C1 segment of cervical spinal cord (tissue), 14 donors: ENCODE results near the gene FAM72C.
"Not testable (repeated sequence)": the region's sequence is repeated elsewhere in the genome, so short reads cannot be mapped to it uniquely, and the experiment has no call there.

Experiments used
- DNase-seq, 14 donors: peaks; one replicate each; lab custom pipeline; 2025; lab: John Stamatoyannopoulos, UW

FAM72C gene

DNA sequence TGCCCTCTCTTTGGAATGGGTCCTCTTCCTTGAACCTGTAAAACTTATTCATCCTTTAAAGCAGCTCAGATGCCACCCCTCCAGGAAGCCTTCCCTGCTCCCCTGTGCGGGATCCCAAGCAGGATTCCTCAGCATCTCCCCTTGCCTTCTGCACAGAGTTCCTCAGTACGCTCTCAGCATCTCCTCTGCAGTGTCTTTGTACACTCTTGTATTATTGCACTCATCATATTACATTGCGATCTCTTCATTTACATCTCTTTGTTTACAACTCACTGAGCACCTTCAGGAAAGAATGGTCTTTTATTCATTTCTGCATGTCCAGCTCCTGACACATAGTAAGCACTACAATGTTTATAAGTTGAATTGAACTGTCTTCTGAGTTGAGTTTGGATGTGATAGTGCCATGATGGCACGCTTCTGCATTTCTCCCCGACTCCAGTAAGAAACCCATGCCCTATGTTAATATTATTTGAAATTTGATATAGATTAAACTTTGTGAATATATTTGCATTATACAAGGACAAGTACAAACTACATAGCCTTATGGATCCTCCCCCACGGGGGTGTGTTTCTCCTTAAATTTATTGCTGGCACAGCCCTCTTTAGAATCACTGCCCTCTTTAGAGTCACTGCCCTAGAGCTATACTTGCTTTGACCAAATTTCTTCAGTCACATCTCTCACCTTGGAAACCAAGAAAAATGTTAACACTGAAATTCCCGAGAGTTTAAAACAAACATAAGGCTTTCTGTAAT, 13.1 kb upstream of the FAM72C start:
- not testable (repeated sequence) for DNase-seq

DNA sequence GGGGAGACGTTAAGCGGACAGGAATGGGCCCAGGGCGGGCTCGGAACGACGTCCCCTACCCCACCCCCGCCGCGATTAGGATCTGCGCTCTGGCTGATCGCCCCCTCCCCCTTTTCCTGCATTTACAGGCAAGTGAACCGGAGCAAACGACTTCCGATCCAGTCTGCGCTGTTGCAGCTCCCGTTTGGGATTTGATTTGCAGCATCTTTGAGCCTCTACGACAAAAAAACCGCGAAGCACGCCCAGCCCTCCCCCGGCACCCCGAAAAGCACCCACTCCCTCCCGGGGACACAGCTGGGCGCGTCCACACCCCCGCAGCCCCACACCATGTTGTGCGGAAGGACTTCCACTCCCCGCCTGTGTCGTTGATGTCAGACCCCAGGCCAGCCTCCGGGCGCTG, 2.6 kb upstream of the FAM72C start:
- not testable (repeated sequence) for DNase-seq

DNA sequence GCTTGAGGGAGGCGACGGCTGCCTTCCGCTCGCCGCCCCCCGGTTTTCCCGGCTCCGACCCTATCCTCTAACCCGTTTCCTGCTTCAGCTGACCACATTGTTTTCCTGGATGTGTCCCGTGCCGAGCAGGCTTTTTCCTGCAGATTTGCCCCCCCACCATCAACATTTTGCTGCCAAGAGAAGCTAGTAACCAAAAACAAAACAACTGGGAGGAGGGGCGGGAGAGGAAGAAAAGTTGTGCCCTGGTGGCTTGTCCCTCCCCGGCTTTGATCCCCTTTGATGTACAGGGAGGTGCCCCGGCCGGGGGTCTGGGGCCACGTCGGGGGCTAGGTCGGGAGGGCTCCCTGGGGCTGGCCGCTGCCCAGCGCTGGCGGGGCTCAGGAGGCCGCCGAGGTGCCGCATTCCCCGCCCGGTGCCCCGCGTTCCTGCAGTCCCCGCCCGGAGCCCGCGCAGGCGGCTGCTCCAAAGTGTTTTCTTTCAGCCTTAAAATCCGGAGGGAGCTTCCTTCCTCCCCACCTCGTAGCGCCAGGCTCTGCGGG, 2.2 kb upstream of the FAM72C start:
- DNase-seq, result not testable (repeated sequence)

DNA sequence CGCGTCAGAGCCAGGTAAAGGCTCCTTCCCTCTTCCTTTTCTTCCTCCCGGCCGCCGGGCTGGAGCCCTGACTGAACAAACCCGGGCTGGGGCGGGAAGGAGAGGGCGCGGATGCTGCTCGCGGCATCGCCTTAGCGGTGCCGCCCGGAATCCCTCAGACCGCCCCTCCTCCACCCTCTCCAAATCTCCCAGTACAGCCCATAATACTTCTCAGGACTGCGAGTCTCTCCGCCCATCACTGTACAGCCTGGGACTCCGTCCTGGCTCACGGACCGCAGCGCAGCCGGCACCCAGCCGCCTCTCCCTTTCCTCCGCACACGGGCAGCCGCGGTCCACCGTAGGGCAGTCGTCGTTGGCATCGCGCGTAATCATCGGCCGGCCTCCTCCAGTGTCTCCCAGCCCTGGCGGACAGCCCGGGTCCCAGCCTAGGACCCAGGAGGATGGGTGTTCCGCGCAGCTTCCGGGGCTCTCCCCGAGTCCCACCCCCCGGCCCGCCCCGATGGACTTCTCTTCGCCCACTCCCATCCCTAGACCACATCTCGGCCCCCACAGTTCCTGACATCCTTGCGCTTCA, 1.1 kb upstream of the FAM72C start:
- not testable (repeated sequence) for DNase-seq

DNA sequence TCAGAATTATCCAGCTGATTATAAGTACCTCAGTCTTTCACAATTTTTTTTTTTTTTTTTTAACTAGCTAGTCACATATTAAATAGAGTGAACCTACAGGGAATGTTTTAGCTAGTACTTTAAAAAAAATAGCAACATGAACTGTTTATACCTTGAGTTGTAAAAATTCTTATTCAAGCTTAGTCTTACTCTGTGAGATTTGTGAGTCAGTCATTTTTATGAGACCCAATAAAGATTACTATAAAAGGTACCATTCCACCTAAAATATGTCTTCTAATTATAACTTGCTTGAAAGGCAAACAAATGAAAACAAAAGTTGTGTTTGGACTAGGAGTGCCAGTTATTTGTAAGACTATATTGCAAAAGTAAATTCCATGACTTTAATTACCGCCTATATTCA, 5.9 kb downstream of the FAM72C start:
- DNase-seq, result not testable (repeated sequence)

DNA sequence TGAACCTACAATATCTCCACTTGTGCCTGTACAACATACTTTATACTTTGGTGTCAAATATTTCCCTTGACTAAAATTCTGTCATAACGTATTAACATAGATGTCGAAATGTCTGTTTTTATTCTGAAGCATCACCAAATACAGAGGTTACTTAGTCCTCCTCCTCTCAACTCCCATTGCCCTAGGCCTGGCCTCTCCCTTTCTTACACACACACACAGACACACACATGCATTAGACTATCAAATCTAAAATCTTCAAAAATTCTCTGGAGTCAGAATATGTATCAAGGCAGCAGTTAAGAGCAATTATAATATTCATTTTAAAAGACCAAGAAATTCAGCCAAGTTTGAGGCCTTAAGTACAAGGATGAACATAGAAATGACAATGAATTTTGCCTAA, 7.5 kb downstream of the FAM72C start:
- not testable (repeated sequence) for DNase-seq

DNA sequence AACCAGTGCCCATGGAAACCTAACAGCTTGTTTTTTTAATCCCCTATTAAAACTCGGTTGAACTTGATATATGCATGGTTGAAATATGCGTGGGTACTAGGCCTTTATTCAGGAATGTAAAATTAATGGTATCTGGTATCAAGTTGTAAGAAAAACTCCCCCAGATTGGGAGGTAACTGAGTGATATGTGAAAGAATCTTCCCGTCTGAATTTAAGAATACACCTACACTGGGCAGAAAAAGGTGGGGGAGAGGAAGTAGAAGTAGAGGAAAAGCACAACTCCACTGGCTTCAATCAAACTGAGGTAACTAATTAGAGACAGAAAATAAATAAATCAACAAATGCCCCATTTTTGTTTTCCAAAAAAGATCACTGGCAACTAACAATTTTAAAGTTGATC, 15.9 kb downstream of the FAM72C start:
- not testable (repeated sequence) for DNase-seq

DNA sequence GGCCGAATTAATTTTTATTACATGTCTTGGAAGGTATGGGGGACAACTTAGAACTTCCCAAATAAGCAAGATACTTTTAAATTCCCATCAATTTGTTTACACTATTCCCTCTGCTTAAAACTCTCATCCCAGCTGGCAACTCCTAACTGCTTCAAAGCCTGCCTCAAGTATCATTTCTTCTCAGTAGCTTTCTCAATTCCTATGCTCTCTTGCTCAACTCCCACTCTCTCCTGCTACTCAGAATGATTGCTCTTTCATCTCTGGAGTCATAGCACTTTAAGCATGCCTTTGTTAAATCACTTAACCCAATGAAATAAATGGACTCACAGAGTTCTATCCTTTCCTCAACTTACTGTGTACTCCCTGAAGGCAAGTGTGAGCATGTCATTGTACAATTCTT, 18.9 kb downstream of the FAM72C start:
- DNase-seq, result not testable (repeated sequence)

DNA sequence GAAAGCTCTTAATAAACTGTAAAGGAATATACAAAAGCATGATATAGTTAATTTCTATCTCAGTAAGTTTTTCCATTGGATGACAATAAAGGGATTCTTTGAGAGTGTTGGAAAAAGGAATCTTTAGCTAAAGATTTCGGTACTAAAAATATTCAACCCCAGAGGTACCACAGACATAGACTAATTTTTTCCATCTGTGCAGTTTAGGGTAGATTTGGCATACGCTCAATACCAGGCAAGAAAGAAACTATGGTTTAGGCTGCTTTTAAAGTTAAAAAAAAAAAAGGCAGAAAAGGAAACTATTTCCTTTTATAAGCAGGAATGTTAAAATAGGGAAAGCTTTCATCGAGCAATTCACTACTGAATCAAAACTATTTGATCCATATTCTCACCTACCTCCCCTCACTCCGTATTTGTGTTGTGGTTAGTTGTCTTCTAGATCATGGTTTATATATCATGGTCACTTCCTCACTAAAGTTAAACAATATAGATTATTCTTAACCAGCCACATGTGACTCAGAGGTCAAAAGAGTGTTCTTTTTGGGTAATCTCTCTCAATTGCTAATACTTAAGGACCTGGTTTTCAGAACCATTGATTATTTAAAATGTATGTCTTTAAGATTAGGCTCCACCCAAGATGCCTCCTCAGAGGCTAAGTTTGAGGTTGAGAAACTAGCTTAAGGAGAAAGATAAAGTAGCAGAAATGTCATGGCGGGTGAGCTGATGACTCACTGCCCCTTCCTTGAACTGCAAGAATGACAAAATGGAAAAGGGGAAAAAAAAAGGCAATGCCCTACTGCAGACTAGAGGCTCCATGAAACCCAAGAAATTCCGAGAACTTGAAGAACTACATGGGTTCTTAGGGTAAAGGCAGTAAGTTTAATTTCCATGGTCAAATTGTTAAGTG, 20.0 kb downstream of the FAM72C start:
- not testable (repeated sequence) for DNase-seq

DNA sequence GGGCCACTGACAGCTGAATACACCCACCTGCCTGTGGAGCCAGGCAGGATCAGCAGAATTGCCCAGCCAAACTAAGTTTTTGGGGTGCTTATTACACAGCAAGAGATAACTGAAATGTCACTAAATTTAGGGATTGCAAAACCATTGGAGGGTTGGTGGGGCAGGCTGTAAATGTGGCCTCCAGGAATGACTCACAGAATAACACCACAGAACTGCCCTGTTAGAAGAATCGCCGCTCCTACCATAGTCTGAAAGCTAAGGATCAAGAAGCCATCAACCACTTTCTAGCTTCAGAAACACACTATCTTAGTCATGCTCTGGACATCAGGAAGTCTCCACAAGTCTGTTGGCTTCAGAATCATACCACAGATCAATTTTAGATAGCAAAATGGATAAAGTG, 24.0 kb downstream of the FAM72C start:
- DNase-seq, result not testable (repeated sequence)

DNA sequence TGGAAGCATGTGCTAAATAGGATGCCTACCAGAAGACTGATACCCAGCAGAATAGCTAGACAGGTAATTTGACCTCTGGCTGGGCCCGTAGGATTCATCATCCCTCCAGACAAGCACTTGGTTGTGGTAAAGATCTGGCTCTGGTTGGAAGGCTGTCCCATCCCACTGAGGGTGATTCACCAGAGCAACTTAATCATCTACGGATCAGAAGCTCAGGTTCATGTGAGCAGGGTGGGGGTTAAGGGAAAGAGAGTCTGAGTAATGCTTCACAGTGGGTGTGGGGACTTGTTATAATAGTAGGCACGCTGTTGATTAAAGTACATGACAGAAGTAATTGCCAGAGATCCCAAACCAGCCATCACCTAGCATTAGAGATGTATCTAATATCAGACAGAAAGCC, 26.5 kb downstream of the FAM72C start:
- DNase-seq, result not testable (repeated sequence)

DNA sequence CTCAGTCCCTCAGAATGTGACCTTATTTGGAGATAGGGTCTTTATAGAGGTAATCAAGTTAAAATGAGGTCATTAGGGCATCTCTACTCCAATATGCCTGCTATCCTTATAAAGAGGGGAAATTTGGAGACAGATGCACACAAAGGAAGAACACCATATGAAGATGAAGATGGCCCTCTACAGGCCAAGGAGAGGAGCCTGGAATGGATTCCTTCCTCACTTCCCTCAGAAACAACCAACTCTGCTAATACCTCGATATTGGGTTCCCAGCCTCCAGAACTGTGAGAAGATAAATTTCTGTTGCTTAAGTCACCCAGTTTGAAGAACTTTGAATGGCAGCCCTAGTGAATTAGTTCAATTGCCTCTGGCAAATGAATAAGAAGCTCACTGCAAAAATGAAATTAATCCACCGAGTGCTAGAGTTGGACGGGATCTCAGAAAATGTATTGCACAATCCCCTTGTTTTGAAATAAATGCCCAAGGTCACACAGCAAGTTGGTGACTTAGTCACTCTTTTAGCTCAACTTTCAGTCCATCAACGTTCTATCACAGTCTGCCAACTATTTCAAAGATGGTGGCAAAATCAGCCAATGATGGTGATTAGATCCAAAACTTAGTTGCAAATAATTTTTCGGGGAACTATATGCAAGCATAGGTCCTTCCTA, 27.1 kb downstream of the FAM72C start:
- not testable (repeated sequence) for DNase-seq

DNA sequence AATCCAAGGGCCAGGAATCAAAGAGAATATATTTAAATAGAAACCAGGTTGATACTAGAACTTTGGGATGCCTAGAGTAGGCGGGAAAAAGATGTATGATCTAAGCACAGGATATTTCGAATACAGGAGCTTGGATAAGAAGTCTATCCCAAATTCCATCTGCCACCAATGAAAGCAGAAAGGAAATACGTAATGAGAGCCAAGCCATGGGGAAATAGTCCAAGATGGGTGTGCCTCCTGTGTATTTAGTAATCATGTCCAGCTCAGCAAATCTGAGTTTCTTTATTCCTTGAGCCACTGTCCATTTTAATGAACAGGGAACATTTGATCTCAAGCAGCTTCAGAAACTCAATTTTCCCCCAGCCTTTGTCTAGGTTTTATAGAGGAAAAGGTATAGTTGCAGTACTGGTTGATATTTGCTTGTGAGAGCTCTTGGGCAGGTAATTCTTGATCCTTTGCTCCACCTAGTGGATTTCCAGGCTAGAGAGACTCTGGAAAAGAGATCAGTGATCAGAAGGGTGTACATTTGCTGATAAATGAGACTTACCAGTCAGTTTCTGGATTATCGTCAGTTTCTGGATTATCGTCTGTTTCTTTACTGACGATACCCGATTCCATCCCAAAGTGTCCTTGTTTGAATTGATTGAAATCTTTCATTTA, 28.3 kb downstream of the FAM72C start:
- DNase-seq, result not testable (repeated sequence)

DNA sequence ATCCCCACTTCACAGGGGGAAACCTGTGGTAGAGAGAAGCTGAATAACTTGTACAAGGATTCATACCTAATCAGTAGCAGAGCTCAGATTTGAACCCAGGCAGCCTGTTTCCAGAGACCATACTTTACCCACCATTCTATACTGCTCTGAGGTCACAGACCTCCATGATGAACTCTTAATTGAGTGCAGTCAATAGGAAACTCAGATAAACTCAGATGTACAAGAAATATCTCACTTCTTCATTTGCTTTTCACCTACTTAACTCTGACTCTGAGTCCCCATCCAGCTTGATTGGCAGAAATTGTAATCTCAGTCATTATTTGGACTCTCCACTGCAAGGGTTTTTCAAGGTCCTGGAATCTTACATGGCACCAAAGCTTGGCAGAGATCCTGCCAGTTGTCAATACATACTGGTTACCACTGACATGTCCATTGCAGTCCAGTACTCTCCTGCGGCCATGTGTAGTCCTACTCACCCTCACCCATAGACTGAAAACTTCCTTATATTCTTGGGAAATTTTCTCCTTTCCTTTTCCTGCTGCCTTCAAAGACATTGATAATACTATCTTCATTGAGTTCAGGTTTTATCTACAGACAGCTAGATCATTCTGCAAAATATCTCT, 29.4 kb downstream of the FAM72C start:
- DNase-seq, result not testable (repeated sequence)

DNA sequence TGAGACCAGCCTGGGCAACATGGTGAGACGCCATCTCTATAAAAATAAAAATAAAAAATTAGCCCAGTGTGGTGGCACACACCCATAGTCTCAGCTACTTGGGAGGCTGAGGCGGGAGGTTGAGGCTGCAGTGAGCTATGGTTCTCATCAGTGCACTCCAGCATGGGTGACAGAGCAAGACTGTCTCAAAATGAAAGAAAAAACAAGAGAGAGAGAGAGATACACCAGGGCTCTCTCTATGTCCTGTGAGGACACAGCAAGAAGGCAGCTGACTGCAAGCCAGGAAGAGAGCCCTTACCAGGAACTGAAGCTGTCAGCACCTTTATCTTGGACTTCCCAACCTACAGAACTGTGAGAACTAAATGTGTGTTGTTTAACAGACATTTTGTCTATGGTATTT, 32.1 kb downstream of the FAM72C start:
- DNase-seq, result not testable (repeated sequence)

DNA sequence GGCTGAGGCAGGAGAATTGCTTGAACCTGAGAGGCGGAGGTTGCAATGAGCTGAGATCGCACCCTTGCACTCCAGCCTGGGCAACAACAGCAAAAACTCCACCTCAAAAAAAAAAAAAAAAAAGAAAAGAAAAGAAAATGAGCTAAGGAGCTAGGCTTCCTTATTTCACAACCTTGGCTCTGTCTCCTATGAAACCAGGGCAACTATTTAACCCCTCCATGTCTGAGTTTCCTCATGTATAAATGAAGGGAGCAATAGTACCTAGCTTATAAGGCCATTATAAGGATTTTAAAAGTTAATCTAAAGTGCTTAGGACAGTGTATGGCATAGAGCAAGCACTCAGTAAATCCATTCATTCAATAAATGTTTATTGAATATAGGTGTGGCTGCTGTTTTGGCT, 32.9 kb downstream of the FAM72C start:
- not testable (repeated sequence) for DNase-seq

DNA sequence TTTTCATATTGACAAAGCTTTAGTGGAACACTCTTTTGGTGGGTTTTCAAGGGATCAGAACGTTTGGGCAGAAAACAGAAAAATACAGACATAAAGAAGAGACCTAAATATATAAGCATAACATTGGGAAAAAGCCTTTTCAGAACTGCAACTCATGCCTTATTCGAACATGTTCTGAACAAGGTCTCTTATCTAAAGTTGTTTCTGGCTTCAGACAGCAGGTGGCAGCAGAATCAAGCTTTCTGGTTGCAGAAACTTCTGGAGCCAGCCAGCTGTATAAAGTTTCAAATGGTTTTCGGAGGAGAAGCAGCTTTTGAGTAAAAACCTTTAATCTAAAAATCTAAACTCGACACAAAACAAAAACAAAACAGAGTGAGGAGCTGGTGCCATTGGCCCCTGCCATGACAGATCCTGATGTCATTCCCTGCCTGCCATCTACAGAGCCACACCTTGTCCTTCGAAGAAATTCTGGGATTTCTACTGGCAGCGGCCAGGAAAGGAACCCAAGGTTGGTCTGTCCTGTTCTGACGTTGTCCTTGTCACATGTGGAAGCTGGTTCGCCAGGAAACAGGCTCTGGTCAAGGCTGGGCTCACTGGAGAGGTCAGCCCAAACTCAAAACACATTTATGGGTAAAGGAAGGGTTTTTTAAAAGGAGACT, 35.2 kb downstream of the FAM72C start:
- peak in 7 of 14 donors; percentile 0 to 34 (median 2) for DNase-seq

DNA sequence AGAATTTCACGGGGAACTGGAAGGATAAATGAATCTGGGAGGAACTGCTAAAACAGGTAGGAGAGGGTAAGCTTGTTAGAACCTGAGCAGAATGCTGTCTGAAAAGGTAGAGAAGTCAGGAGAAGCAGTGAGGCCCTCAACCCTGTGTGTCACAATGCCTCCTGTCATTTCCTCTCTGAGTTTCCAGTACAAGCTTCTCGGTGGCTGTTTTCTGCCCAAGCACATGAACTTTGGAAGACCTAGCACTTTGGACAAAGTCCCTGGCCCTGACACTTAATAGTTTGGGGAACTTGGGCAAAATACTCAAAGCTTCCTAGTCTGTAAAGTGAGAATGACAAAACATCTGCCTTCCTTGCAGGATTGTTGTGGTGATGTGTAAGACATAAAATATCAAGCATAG, 52.7 kb downstream of the FAM72C start:
- DNase-seq, result not testable (repeated sequence)

DNA sequence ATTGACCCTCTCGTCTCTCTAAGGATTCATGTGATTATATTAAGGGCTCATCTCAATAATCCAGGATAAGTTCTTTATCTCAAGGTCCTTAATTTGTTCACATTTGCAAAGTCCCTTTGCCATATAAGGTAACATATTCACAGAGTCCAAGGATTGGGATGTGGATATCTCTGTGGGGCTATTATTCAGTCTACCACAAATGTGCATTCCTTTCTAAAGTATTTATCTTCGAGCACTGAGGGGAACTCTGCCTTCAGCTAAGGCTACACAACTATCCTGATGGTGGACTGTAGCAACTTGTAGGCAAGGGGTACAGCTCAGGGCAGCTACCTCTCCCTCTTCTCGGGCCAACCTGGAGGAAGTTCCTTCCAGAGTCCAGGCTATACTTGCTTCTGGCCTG, 53.2 kb downstream of the FAM72C start:
- not testable (repeated sequence) for DNase-seq

DNA sequence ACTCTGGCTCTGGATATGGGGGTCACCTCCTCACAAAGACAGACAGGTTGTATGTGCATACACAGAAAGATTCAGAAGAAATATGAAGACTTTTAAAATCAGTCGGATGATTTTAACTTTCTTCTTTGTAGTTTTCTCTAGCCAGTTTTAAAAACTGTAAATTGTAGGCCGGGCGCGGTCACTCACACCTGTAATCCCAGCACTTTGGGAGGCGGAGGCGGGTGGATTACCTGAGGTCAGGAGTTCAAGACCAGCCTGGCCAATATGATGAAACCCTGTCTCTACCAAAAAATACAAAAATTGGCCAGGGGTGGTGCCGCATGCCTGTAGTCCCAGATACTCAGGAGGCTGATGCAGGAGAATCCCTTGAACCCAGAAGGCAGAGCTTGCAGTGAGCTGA, 58.1 kb downstream of the FAM72C start:
- DNase-seq, result not testable (repeated sequence)
